KBM-7 (cell line): ENCODE results near the gene CABCOCO1.

Experiments used
- DNase-seq: peaks from one replicate; pipeline ENCODE4 v3.0.0-alpha.2; 2015
- in situ Hi-C: fragments of 300-500 bp; cut with MboI; formaldehyde crosslinking; loops from 2 replicates; pipeline ENCODE4 v1.14.3; 2020; ENCODE audit warnings: low sequenced_read_pairs, low pct_unique_long_range_greater_than_20kb, mixed read lengths

CABCOCO1 gene

GRCh38 chr10:61776615-61777266 is 114.0 kb downstream of the CABCOCO1 start:
- in situ Hi-C loops: no loop called here
- DNase-seq: no peak

GRCh38 chr10:61778137-61778536 is 115.4 kb downstream of the CABCOCO1 start:
- DNase-seq: no peak

GRCh38 chr10:61779276-61779675 is 116.5 kb downstream of the CABCOCO1 start:
- in situ Hi-C loops: no loop called here
- DNase-seq: no peak

More at GRCh38 chr10:61778137-61778536, 115.4 kb downstream of the CABCOCO1 start:
- in situ Hi-C loops: no loop called here

- in situ Hi-C loops: no loop called here
- peak; percentile 68 for DNase-seq
These were observed 117.4 kb downstream of the CABCOCO1 start for GRCh38 chr10:61779950-61780659.

- DNase-seq: no peak
- in situ Hi-C loops: no loop called here
These were observed 118.0 kb downstream of the CABCOCO1 start for GRCh38 chr10:61780732-61781131.

GRCh38 chr10:61781969-61782403 is 119.3 kb downstream of the CABCOCO1 start:
- in situ Hi-C loops: no loop called here
- no peak for DNase-seq

- in situ Hi-C loops: no loop called here
- no peak for DNase-seq
These were observed 121.8 kb downstream of the CABCOCO1 start for GRCh38 chr10:61784354-61785133.

- DNase-seq: no peak
- in situ Hi-C loops: no loop called here
These were observed 122.9 kb downstream of the CABCOCO1 start for GRCh38 chr10:61785473-61786105.

GRCh38 chr10:61786728-61787127 is 124.0 kb downstream of the CABCOCO1 start:
- in situ Hi-C loops: no loop called here
- DNase-seq: no peak

- no peak for DNase-seq
- in situ Hi-C loops: no loop called here
These were observed 124.4 kb downstream of the CABCOCO1 start for GRCh38 chr10:61787170-61787569.

- no peak for DNase-seq
- in situ Hi-C loops: no loop called here
These were observed 126.3 kb downstream of the CABCOCO1 start for GRCh38 chr10:61789031-61789430.

GRCh38 chr10:61791216-61791615 is 128.5 kb downstream of the CABCOCO1 start:
- in situ Hi-C loops: no loop called here
- DNase-seq: no peak

- in situ Hi-C loops: no loop called here
- no peak for DNase-seq
These were observed 129.5 kb downstream of the CABCOCO1 start for GRCh38 chr10:61792097-61792716.

- in situ Hi-C loops: no loop called here
- no peak for DNase-seq
These were observed 130.2 kb downstream of the CABCOCO1 start for GRCh38 chr10:61792921-61793320.

GRCh38 chr10:61793760-61794703 is 131.3 kb downstream of the CABCOCO1 start:
- in situ Hi-C loops: no loop called here
- peak; percentile 56 for DNase-seq

- DNase-seq: no peak
- in situ Hi-C loops: no loop called here
These were observed 132.4 kb downstream of the CABCOCO1 start for GRCh38 chr10:61795147-61795546.

- DNase-seq: peak; percentile 46
- in situ Hi-C loops: no loop called here
These were observed 132.8 kb downstream of the CABCOCO1 start for GRCh38 chr10:61795551-61795950.

GRCh38 chr10:61796785-61797184 is 134.1 kb downstream of the CABCOCO1 start:
- no peak for DNase-seq
- in situ Hi-C loops: no loop called here
